Upper lobe of left lung (tissue), 6 donors: ENCODE measurements around the gene TMPRSS5. TPM values are rescaled to one million over a fixed set of nuclear protein-coding genes. Genes with fewer than 3 reads are reported as not detected.
A peak's percentile ranks its signal among the peaks of the same experiment; 100 is the strongest.

Experiments
- ATAC-seq, 2 donors: fragments of 200-7000 bp; cut with Tn5 transposase; one replicate each; pipeline ENCODE4 v1.9.1; 2022; ENCODE audit warnings: mild to moderate bottlenecking in 2 of 2, moderate library complexity in 2 of 2; ENCODE audit not compliant: low FRiP score in 2 of 2
- DNase-seq, 2 donors: peaks; one replicate each; pipeline ENCODE4 v3.0.0-alpha.2; 2019 to 2020
- H3K27ac ChIP-seq, 4 donors: fragments of 200-600 bp; sonication (generic); one replicate each; pipeline ENCODE4 v1.5.1; 2016 to 2019
- H3K27me3 ChIP-seq, 4 donors: fragments of 200-600 bp; sonication (generic); one replicate each; pipeline ENCODE4 v1.5.1; 2017 to 2019
- H3K36me3 ChIP-seq, 4 donors: fragments of 200-600 bp; sonication (generic); one replicate each; pipeline ENCODE4 v1.5.1; 2016 to 2019
- H3K4me1 ChIP-seq, 4 donors: fragments of 200-600 bp; sonication (generic); one replicate each; pipeline ENCODE4 v1.5.1; 2018 to 2019
- H3K4me3 ChIP-seq, 4 donors: fragments of 200-600 bp; sonication (generic); one replicate each; pipeline ENCODE4 v1.5.1; 2017 to 2019; ENCODE audit warnings: mild to moderate bottlenecking in 2 of 4, moderate library complexity in 1 of 4
- H3K9me3 ChIP-seq, 4 donors: fragments of 200-600 bp; sonication (generic); one replicate each; pipeline ENCODE4 v1.5.1; 2018 to 2019
- EP300 ChIP-seq, 4 donors: sonication (generic); formaldehyde crosslinking; IDR thresholded peaks; one replicate each; pipeline ENCODE4 v1.5.1; 2017; ENCODE audit warnings: antibody characterized with exemption in 4 of 4, control low read depth in 2 of 4
- POLR2A ChIP-seq, 4 donors: fragments of 450-650 bp; IDR thresholded peaks; one replicate each; pipeline ENCODE4 v1.5.1; 2016 to 2017; ENCODE audit warnings: antibody characterized with exemption in 4 of 4, mild to moderate bottlenecking in 2 of 4
- POLR2AphosphoS5 ChIP-seq, 2 donors: sonication (generic); formaldehyde crosslinking; IDR thresholded peaks; one replicate each; pipeline ENCODE4 v1.5.1; 2017; ENCODE audit warnings: antibody characterized with exemption in 2 of 2
- WGBS, 2 donors: methylation state at CpG; one replicate each; pipeline ENCODE4 v1.1.5; 2017 to 2018; 5-methylcytosine and 5-hydroxymethylcytosine counted together
- total RNA-seq, 6 donors: library from RNA; depleted of rRNA in 4 of 6; stranded (reverse); fragments of >200 nt in 4 of 6; gene quantifications; one replicate each; pipeline versions ENCODE4 v1.1.0 to v1.2.1, GENCODE V29; 2016 to 2021
- TF ChIP-seq, protein P1 (sequence below), 6 experiments: fragments of 450-650 bp in 4 of 6; fragments of 200-600 bp in 2 of 6; sonication (generic) in 2 of 6; IDR thresholded peaks; one replicate each; pipeline ENCODE4 v1.5.1; 2016 to 2019; ENCODE audit warnings: antibody characterized with exemption in 6 of 6
- donor health status: DM: no; HTN: no; CAD: no; lungs with moderate emphysema.
- donor health status: DM: no; HTN: yes; CAD: no; lungs with severe emphysema.

The TMPRSS5 gene
- total RNA-seq, 6 donors from 2014 or later: 0.61 to 2.4 (median 0.85) TPM; not detected in 2

DNA sequence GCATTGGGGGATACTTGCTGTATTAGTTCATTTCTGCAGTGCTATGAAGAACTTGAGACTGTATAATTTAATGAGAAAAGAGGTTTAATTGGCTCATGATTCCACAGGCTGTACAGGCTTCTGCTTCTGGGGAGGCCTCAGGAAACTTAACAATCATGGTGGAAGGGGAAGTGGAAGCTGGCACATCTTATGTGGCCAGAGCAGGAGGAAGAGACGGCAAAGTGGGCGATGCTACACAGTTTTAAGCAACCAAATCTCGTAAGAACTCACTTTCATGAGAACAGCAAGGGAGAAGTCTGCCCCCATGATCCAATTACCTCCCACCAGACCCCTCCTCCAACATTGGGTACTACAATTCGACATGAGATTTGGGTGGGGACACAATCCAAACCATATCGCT is 55.1 kb downstream of the TMPRSS5 start:
- WGBS, 2 donors: 72% methylated on average over 5 of the region's 5 CpGs

DNA sequence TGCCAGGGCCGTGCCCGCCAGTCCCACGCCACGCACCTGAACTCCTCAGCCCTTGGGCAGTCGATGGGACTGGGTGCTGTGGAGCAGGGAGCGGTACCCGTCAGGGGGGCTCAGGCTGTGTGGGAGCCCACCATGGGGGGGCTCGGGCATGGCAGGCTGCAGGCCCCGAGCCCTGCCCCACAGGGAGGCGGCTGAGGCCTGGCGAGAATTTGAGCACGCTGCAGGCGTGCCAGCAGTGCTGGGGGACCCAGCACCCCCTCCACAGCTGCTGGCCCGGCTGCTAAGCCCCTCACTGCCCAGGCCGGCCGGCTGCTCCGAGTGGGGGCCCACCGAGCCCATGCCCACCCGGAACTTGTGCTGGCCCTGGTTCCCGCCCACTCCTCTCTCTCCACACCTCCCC is 56.8 kb downstream of the TMPRSS5 start:
- H3K9me3 ChIP-seq: peaks cover 0 to 5% (median 0%) of the 10 kb centered on the region in 4 donors
- no peak overlapping the region for H3K27ac ChIP-seq
- TF ChIP-seq POLR2A (IDR thresholded peaks at IDR 0.05) (no peak), POLR2AphosphoS5 (IDR thresholded peaks at IDR 0.05) (no peak), EP300 (IDR thresholded peaks at IDR 0.05) (no peak)
- TF ChIP-seq, protein P1, sequence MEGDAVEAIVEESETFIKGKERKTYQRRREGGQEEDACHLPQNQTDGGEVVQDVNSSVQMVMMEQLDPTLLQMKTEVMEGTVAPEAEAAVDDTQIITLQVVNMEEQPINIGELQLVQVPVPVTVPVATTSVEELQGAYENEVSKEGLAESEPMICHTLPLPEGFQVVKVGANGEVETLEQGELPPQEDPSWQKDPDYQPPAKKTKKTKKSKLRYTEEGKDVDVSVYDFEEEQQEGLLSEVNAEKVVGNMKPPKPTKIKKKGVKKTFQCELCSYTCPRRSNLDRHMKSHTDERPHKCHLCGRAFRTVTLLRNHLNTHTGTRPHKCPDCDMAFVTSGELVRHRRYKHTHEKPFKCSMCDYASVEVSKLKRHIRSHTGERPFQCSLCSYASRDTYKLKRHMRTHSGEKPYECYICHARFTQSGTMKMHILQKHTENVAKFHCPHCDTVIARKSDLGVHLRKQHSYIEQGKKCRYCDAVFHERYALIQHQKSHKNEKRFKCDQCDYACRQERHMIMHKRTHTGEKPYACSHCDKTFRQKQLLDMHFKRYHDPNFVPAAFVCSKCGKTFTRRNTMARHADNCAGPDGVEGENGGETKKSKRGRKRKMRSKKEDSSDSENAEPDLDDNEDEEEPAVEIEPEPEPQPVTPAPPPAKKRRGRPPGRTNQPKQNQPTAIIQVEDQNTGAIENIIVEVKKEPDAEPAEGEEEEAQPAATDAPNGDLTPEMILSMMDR (IDR thresholded peaks at IDR 0.05): no peak
- no peaks in the 10 kb centered on the region for H3K27me3 ChIP-seq
- no peaks in the 10 kb centered on the region for H3K4me1 ChIP-seq
- peak in 1 of 2 donors; percentile 68 for DNase-seq
- no peak for ATAC-seq
- no peak overlapping the region for H3K4me3 ChIP-seq
- H3K36me3 ChIP-seq: no peaks in the 10 kb centered on the region
- WGBS, 2 donors: 60 to 94% methylated on average over 1 to 20 of the region's 20 CpGs

More for the DNA sequence above, 55.1 kb downstream of the TMPRSS5 start:
- Histone ChIP-seq H3K27me3 (no peaks in the 10 kb centered on the region), H3K36me3 (no peaks in the 10 kb centered on the region), H3K4me3 (no peak overlapping the region), H3K9me3 (peaks cover 0 to 5% (median 0%) of the 10 kb centered on the region in 4 donors), H3K4me1 (no peaks in the 10 kb centered on the region), H3K27ac (no peak overlapping the region)
- no peak for ATAC-seq
- no peak for TF ChIP-seq POLR2AphosphoS5 (IDR thresholded peaks at IDR 0.05)
- TF ChIP-seq EP300 (IDR thresholded peaks at IDR 0.05): no peak
- TF ChIP-seq, protein P1 (IDR thresholded peaks at IDR 0.05): no peak
- TF ChIP-seq POLR2A (IDR thresholded peaks at IDR 0.05): no peak
- no peak for DNase-seq

DNA sequence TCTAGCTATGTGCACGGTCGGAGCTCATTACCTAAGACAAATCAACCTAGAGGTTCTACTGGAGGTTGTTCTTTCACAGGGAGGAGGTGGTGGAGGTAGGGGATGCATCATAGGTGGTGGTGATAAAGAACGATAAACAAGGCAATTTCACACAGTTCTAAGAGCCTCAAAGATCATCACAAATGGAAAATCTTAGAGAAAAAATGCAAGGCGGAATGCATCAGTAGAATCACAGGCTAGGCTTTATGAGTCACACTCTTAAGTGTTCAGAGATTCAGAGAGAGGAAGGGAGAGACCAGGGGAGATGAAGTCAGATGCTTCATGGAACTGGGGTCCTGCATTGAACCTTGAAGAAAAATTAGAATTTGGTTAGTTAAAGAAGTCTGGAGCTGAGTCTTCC is 58.3 kb downstream of the TMPRSS5 start:
- Histone ChIP-seq H3K27ac (no peak overlapping the region), H3K4me3 (no peak overlapping the region), H3K36me3 (no peaks in the 10 kb centered on the region), H3K4me1 (no peaks in the 10 kb centered on the region), H3K27me3 (no peaks in the 10 kb centered on the region), H3K9me3 (peaks cover 0 to 5% (median 0%) of the 10 kb centered on the region in 4 donors)
- no peak for DNase-seq
- TF ChIP-seq POLR2A (IDR thresholded peaks at IDR 0.05): no peak
- TF ChIP-seq, protein P1 (IDR thresholded peaks at IDR 0.05): no peak
- TF ChIP-seq EP300 (IDR thresholded peaks at IDR 0.05): no peak
- no peak for TF ChIP-seq POLR2AphosphoS5 (IDR thresholded peaks at IDR 0.05)
- no peak for ATAC-seq
- 88 to 92% methylated on average over 4 of the region's 4 CpGs for WGBS, 2 donors

DNA sequence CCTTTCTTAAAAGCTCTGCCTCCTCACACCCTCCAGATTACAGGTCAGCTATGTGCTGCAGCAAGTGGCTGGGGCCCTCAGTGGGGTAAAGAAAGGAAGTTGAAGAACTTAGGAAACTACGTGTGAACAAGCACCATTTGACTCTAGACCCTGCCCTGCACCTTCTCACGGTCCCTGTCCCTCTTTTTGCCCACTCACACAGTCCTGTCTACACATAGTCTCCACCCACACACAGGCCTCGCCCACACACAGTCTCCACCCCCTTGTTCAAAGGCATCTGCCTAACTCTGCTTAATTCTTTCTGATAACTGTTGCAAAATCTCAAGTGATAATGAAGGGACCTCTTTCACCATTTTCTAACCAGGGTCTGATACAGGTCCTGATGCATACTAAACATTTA is 59.0 kb downstream of the TMPRSS5 start:
- H3K36me3 ChIP-seq: no peaks in the 10 kb centered on the region
- ATAC-seq (no peak), DNase-seq (no peak)
- WGBS, 2 donors: 38% methylated on average over 3 of the region's 3 CpGs
- no peak overlapping the region for H3K27ac ChIP-seq
- peaks cover 0 to 5% (median 0%) of the 10 kb centered on the region in 4 donors for H3K9me3 ChIP-seq
- H3K4me3 ChIP-seq: no peak overlapping the region
- TF ChIP-seq EP300 (IDR thresholded peaks at IDR 0.05) (no peak), POLR2A (IDR thresholded peaks at IDR 0.05) (no peak), POLR2AphosphoS5 (IDR thresholded peaks at IDR 0.05) (no peak)
- TF ChIP-seq, protein P1 (IDR thresholded peaks at IDR 0.05): no peak
- H3K4me1 ChIP-seq: no peaks in the 10 kb centered on the region
- no peaks in the 10 kb centered on the region for H3K27me3 ChIP-seq

DNA sequence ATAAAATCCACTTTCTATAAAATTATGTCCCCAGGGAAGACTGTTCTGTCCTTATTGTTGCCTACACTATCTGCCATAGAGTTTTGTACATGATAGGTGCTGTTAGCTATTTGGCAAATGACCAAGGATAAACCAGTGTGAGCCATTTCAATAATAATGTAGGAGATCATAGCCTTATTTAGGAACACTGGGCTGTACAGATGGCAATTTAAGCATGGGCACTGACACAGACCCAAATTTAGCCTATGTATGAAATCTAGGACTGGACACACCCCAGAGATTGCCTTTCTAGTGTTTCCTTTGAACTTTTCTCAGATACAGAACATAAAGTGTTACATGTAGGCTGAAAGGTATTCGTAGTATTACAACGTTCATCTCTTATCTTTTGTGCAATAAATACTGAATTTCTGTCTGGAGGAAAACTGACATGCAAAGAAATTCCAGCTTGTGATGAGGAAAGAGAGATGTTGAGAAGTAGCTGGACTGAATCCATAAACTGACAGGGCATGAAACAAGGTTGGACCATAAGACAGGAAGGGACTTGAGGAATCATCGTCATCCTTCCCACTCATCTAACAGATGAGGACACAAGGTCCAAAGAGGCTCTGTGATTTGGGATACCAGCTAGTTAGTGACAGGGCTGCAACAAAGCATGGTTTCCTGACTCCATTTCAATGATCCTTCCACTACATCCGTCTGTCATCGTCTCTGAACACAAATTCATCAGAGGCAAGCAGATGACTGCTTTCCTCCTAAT is 60.3 kb downstream of the TMPRSS5 start:
- WGBS, 2 donors: 67 to 74% methylated on average over 5 of the region's 5 CpGs

More for the DNA sequence above, 60.3 kb downstream of the TMPRSS5 start:
- Histone ChIP-seq H3K27ac (no peak overlapping the region), H3K4me1 (no peaks in the 10 kb centered on the region), H3K27me3 (no peaks in the 10 kb centered on the region), H3K4me3 (no peak overlapping the region), H3K9me3 (peaks cover 0 to 5% (median 0%) of the 10 kb centered on the region in 4 donors), H3K36me3 (no peaks in the 10 kb centered on the region)
- TF ChIP-seq, protein P1 (IDR thresholded peaks at IDR 0.05): no peak
- TF ChIP-seq POLR2A (IDR thresholded peaks at IDR 0.05) (no peak), EP300 (IDR thresholded peaks at IDR 0.05) (no peak), POLR2AphosphoS5 (IDR thresholded peaks at IDR 0.05) (no peak)
- no peak for DNase-seq
- no peak for ATAC-seq
